Posterior vena cava (tissue), 2 donors: ENCODE measurements around the gene GPANK1. TPM values are rescaled to one million over a fixed set of nuclear protein-coding genes. Genes with fewer than 3 reads are reported as not detected.

ENCODE experiments used
- DNase-seq: peaks from one replicate; pipeline ENCODE4 v3.0.0-alpha.2; 2020; ENCODE audit warnings: low spot score
- intact Hi-C, 2 donors: fragments of 100-400 bp; cut with DNase I; formaldehyde crosslinking; loops; one replicate each; pipeline versions ENCODE4 v1.14.1 to v1.14.2; 2022 to 2023
- total RNA-seq, 2 donors: library from RNA; stranded (reverse); fragmentation: NEBNext Ultra II Directional; extraction: Animal tissue kit (Norgen Biotek cat#: 25700); gene quantifications; one replicate each; pipeline ENCODE4 v1.2.1, GENCODE V29; 2021
- donor health status: DM: yes; HTN: yes; CAD: no.
- donor health status: DM: yes; HTN: yes; CAD: no.

Gene GPANK1
- total RNA-seq, 2 donors from 2014 or later = 7.8 to 10.1 TPM

GRCh38 chr6:31652925-31653724, 11.7 kb downstream of the GPANK1 start:
- peak; percentile 94 for DNase-seq
- intact Hi-C loops = no loop called here

GRCh38 chr6:31651602-31652191, 13.1 kb downstream of the GPANK1 start:
- DNase-seq = peak; percentile 92
- intact Hi-C loops = no loop called here

DNA sequence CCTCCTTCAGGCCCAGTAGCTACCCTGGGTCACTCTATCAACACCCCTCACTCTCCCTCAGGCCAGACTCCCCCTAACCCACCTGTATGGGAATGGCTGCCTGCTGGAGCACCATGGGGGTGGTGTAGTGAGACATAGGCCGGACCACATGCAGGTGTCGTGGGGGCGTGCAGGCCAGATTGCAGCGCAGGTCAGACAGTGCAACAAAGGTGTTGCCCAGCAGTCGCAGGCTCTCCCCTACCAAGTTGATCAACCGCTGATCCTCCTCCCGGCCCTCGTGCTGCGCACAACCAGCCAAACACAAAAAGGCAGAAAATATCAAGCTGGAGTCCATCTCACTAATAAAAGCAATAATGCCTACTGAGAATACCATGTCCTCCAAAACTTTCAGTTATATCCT, 19.5 kb downstream of the GPANK1 start:
- no peak for DNase-seq
- intact Hi-C loops = no loop called here

GRCh38 chr6:31643818-31644454, 20.9 kb downstream of the GPANK1 start:
- intact Hi-C loops = no loop called here
- no peak for DNase-seq

DNA sequence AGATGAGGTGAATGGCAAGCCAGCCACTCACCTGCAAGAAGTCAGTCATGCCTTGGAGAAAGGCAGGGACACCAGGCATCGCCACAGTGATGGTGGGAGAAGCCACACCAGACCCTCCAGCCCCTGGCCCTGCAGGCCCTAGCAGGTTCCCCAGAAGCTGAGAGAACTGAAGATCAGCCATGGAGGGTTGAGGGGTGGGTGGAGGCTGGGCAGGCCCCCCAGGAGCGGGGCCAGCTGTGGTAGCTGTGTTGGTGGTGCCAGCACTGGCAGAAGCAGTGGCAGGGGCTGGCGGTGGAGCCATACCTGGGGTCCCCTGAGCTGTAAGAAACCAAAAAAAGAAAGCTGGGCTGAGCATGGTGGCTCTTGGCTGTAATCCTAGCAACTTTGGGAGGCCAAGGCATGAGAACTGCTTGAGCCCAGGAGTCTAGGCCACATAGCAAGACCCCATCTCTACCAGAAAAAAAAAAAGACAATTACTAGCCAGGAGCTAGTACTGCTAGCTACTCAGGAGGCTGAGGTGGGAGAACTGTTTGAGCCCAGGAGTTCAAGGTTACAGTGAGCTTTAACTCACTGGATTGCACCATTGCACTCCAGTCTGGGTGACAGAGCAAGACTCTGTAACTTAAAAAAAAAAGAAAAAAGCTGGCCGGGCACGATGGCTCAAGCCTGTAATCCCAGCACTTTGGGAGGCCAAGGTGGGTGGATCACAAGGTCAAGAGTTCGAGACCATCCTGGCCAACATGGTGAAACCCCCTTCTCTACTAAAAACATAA, 21.8 kb downstream of the GPANK1 start:
- DNase-seq = no peak
- intact Hi-C loops = no loop called here

- DNase-seq = no peak
- intact Hi-C loops = no loop called here
These were observed 23.4 kb downstream of the GPANK1 start for GRCh38 chr6:31641370-31641769.

GRCh38 chr6:31640612-31641011, 24.2 kb downstream of the GPANK1 start:
- intact Hi-C loops = no loop called here
- peak; percentile 66 for DNase-seq

DNA sequence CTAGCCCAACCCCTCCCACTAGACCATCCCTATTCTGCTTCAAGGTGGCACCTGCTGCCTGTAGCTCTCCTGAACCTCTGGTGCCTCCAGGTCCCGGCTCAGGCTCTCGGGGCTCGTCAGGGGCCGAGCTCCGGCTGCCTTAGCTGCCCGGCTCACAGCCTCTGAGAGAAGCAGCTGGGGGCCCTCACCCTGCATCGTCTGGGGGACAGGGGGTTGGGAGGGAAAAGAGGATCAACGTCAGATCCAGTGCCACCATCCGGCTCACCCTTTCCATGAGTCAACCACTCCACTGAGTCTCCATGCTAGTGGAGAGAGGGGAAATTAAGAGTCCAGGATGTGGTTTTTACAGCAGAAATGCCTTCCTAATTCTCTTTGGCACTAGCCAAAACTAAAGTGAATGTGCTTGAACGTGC, 25.3 kb downstream of the GPANK1 start:
- DNase-seq = peak; percentile 66
- intact Hi-C loops = no loop called here

DNA sequence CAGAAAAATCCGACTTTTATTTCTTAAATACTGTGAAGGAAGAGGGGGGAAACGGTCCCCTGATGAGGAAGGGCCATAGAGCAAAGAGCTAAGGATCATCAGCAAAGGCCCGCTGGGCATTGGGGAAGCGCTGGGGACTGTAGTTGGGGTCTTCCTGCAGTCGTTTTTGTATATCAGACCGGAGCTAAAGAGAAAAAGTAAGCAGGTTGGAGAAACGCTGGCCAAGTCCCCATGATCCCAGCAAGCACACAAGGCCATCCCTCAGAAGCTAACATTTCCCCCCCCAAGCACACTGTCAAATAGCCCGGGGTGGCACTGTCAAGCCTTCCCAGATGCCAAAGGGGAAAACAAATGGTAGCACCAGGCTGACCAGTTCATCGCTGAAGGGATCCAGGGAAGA, 25.8 kb downstream of the GPANK1 start:
- intact Hi-C loops = no loop called here
- DNase-seq = peak; percentile 38

- intact Hi-C loops = no loop called here
- DNase-seq = peak; percentile 71
These were observed 27.9 kb downstream of the GPANK1 start for GRCh38 chr6:31636698-31637596.

DNA sequence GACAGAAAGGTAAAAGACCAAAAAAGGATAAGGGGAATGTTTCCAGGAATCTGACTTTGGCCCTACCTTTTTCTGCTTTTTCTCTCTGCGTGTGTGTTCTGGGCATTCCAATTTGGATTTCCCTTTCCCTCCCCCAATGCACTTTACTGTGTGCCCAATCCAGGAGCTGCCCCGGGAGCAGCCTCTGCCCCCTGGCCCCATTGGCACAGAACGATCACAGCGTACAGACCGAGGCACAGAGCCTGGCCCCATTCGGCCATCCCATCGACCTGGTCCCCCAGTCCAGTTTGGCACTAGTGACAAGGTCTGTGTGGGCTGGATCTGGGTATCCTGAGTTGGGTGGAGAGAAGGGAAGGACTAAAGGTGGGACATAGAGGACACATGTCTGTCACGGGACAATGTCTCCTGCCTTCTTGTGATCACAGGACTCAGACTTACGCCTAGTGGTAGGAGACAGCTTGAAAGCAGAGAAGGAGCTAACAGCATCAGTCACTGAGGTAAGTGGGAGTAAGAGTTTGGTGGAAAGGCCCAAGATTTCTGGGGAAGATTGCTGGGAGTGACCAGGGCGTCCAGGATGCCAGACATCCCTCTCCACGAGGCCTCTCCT, 29.7 kb downstream of the GPANK1 start:
- intact Hi-C loops = no loop called here
- no peak for DNase-seq

- no peak for DNase-seq
- intact Hi-C loops = no loop called here
These were observed 30.7 kb downstream of the GPANK1 start for GRCh38 chr6:31634131-31634530.

DNA sequence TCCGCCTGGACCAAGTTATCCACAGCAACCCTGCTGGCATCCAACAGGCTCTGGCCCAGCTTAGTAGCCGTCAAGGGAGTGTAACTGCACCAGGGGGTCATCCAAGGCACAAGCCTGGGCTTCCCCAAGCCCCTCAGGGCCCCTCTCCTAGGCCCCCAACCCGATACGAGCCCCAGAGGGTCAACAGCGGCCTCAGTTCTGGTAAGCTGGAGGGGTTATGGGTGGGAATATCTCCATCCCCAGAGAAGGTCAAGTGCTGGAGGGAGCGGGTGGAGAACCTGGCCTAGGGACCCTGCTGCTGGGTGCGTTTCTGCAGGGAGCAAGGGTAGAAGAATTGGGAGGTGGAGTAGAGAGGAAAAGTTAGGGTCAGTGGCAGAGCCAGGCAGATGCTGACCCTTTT, 31.4 kb downstream of the GPANK1 start:
- intact Hi-C loops = no loop called here
- no peak for DNase-seq

DNA sequence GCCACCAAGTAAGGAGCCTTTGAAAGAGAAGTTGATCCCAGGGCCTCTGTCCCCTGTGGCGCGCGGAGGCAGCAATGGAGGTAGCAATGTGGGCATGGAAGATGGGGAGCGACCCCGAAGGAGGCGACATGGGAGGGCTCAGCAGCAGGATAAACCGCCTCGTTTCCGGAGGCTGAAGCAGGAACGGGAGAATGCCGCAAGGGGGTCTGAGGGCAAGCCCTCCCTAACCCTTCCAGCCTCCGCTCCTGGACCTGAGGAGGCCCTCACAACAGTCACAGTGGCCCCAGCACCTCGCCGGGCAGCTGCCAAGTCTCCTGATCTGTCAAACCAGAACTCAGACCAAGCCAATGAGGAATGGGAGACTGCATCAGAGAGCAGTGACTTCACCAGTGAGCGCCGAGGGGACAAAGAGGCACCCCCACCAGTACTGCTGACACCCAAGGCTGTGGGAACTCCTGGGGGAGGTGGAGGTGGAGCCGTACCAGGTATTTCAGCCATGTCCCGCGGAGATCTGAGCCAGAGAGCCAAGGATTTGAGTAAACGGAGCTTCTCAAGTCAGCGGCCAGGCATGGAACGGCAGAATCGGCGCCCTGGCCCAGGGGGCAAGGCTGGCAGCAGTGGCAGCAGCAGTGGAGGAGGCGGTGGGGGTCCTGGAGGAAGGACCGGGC, 32.4 kb downstream of the GPANK1 start:
- no peak for DNase-seq
- intact Hi-C loops = no loop called here

DNA sequence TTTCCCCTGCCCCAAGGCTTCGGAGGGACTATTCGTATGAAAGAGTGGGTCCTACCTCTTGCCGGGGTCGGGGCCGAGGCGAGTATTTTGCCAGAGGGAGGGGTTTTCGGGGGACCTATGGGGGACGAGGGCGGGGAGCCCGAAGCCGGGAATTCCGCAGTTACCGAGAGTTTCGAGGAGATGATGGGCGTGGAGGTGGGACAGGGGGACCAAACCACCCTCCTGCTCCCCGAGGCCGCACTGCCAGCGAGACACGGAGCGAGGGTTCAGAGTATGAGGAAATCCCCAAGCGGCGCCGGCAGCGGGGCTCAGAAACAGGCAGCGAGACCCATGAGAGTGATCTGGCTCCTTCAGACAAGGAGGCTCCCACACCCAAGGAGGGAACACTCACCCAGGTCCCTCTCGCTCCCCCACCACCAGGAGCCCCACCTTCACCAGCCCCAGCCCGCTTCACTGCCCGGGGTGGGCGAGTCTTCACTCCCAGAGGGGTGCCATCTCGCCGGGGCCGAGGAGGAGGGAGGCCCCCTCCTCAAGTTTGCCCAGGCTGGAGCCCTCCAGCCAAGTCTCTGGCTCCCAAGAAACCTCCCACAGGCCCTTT, 33.0 kb downstream of the GPANK1 start:
- intact Hi-C loops = no loop called here

DNA sequence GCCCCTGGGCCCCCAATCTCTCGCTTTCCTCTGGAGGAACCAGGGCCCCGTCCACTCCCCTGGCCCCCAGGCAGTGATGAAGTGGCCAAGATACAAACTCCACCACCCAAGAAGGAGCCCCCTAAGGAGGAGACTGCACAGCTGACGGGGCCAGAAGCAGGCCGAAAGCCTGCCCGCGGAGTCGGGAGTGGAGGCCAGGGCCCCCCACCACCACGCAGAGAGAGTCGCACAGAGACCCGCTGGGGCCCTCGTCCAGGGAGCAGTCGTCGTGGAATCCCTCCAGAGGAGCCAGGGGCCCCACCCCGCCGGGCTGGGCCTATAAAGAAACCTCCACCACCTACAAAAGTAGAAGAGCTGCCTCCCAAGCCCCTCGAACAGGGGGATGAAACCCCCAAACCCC, 33.6 kb downstream of the GPANK1 start:
- no peak for DNase-seq
- intact Hi-C loops = no loop called here

More for the DNA sequence above, 33.0 kb downstream of the GPANK1 start:
- DNase-seq = no peak

- intact Hi-C loops = no loop called here
- DNase-seq = no peak
These were observed 34.4 kb downstream of the GPANK1 start for GRCh38 chr6:31630177-31630934.
